Loucy (cell line): Measurements from ENCODE around the gene LHFPL6.

ENCODE experiments used
- H2AFZ ChIP-seq: fragments of 200-600 bp; sonication (generic); 2 replicates; pipeline ENCODE4 v1.6.0; 2016; ENCODE audit warnings: antibody characterized with exemption, mild to moderate bottlenecking, low read length, moderate library complexity
- H3F3A ChIP-seq: fragments of 200-600 bp; 2 replicates; pipeline ENCODE4 v1.6.0; 2016; ENCODE audit warnings: antibody characterized with exemption, low read depth, mild to moderate bottlenecking
- H3K27me3 ChIP-seq: fragments of 200-600 bp; sonication (generic); 2 replicates; pipeline ENCODE4 v1.6.1; 2014; ENCODE audit warnings: low read length, mild to moderate bottlenecking; ENCODE audit not compliant: insufficient read depth, poor library complexity, severe bottlenecking
- H3K36me3 ChIP-seq: fragments of 200-600 bp; sonication (generic); 2 replicates; pipeline ENCODE4 v1.6.1; 2016; ENCODE audit warnings: low read length; ENCODE audit not compliant: insufficient read depth
- H3K4me1 ChIP-seq: fragments of 200-600 bp; sonication (generic); 2 replicates; pipeline ENCODE4 v1.5.1; 2014; ENCODE audit warnings: low read length, mild to moderate bottlenecking; ENCODE audit not compliant: insufficient read depth, poor library complexity, severe bottlenecking
- H3K4me2 ChIP-seq: fragments of 200-600 bp; sonication (generic); 2 replicates; pipeline ENCODE4 v1.6.0; 2014; ENCODE audit warnings: antibody characterized with exemption, low read length, low read depth, mild to moderate bottlenecking; ENCODE audit not compliant: poor library complexity, severe bottlenecking
- H3K4me3 ChIP-seq: fragments of 200-600 bp; sonication (generic); 2 replicates; pipeline ENCODE4 v1.5.1; 2014; ENCODE audit warnings: low read length, mild to moderate bottlenecking, mixed read lengths; ENCODE audit not compliant: poor library complexity, severe bottlenecking
- H3K79me2 ChIP-seq: fragments of 200-600 bp; sonication (generic); 2 replicates; pipeline ENCODE4 v1.6.1; 2014; ENCODE audit warnings: low read length; ENCODE audit not compliant: insufficient read depth
- H3K9ac ChIP-seq: fragments of 200-600 bp; sonication (generic); 2 replicates; pipeline ENCODE4 v1.6.0; 2014; ENCODE audit warnings: mild to moderate bottlenecking, low read depth, low read length, moderate library complexity; ENCODE audit not compliant: poor library complexity, severe bottlenecking
- H3K9me2 ChIP-seq: fragments of 200-600 bp; sonication (generic); replicated peaks from 2 replicates; pipeline ENCODE4 v1.6.1; 2016; ENCODE audit warnings: low read depth, low read length, mixed read lengths
- H3K9me3 ChIP-seq: fragments of 200-600 bp; sonication (generic); 2 replicates; pipeline ENCODE4 v1.6.1; 2014; ENCODE audit warnings: mild to moderate bottlenecking, antibody characterized with exemption, low read length, low read depth; ENCODE audit not compliant: insufficient read depth
- H4K20me1 ChIP-seq: fragments of 200-600 bp; sonication (generic); 2 replicates; pipeline ENCODE4 v1.6.0; 2014; ENCODE audit warnings: antibody characterized with exemption, low read length, mild to moderate bottlenecking; ENCODE audit not compliant: insufficient read depth, poor library complexity, severe bottlenecking
- CTCF ChIP-seq: fragments of 200-600 bp; sonication (generic); conservative IDR thresholded peaks from 2 replicates; pipeline ENCODE4 v1.5.1; 2014; ENCODE audit warnings: mild to moderate bottlenecking, antibody characterized with exemption, low read length
- EZH2phosphoT487 ChIP-seq: fragments of 200-600 bp; IDR thresholded peaks from 2 replicates; pipeline ENCODE4 v1.6.1; 2018; ENCODE audit warnings: antibody characterized with exemption, mild to moderate bottlenecking, moderate library complexity, borderline replicate concordance

Gene LHFPL6

GRCh38 chr13:39306639-39307589 lies 296.1 kb downstream of the LHFPL6 start:
- TF ChIP-seq CTCF: no peak
- TF ChIP-seq EZH2phosphoT487: no peak
- Histone ChIP-seq H2AFZ (no peak overlapping the region), H3K9me3 (no peaks in the 10 kb centered on the region), H3K79me2 (no peaks in the 10 kb centered on the region), H3K4me3 (no peak overlapping the region), H3K9ac (no peak overlapping the region), H3K9me2 (no peaks in the 10 kb centered on the region), H4K20me1 (no peaks in the 10 kb centered on the region), H3K4me1 (no peaks in the 10 kb centered on the region), H3K27me3 (no peaks in the 10 kb centered on the region), H3K36me3 (no peaks in the 10 kb centered on the region), H3F3A (no peaks in the 10 kb centered on the region), H3K4me2 (no peak overlapping the region)

GRCh38 chr13:39302820-39303219 lies 300.2 kb downstream of the LHFPL6 start:
- Histone ChIP-seq H3K9me2 (no peaks in the 10 kb centered on the region), H3K4me1 (no peaks in the 10 kb centered on the region), H2AFZ (no peak overlapping the region), H3F3A (no peaks in the 10 kb centered on the region), H3K4me3 (no peak overlapping the region), H3K9me3 (no peaks in the 10 kb centered on the region), H3K79me2 (no peaks in the 10 kb centered on the region), H3K9ac (no peak overlapping the region), H4K20me1 (no peaks in the 10 kb centered on the region), H3K4me2 (no peak overlapping the region), H3K36me3 (no peaks in the 10 kb centered on the region), H3K27me3 (no peaks in the 10 kb centered on the region)
- TF ChIP-seq EZH2phosphoT487 (no peak), CTCF (no peak)

GRCh38 chr13:39298951-39299350 lies 304.0 kb downstream of the LHFPL6 start:
- Histone ChIP-seq H3K36me3 (no peaks in the 10 kb centered on the region), H3K79me2 (no peaks in the 10 kb centered on the region), H2AFZ (no peak overlapping the region), H3K4me3 (no peak overlapping the region), H3K9me2 (no peaks in the 10 kb centered on the region), H3K9ac (no peak overlapping the region), H4K20me1 (no peaks in the 10 kb centered on the region), H3K27me3 (no peaks in the 10 kb centered on the region), H3K9me3 (no peaks in the 10 kb centered on the region), H3K4me1 (no peaks in the 10 kb centered on the region), H3F3A (no peaks in the 10 kb centered on the region), H3K4me2 (no peak overlapping the region)
- TF ChIP-seq CTCF: no peak
- TF ChIP-seq EZH2phosphoT487: no peak
